HFFc6 (cell line): ENCODE results near the gene RANGRF. TPM values are rescaled to one million over a fixed set of nuclear protein-coding genes. Genes with fewer than 3 reads are reported as not detected.

Experiments
- DNase-seq: peaks from one replicate; pipeline ENCODE4 v3.0.0-alpha.2; 2018
- H3K27ac Mint-ChIP-seq: 2 replicates; pipeline ENCODE4 v1.8.0; 2020; ENCODE audit warnings: mild to moderate bottlenecking, mixed read lengths
- H3K27me3 Mint-ChIP-seq: 2 replicates; pipeline ENCODE4 v1.8.0; 2021; ENCODE audit warnings: mild to moderate bottlenecking, moderate library complexity, mixed read lengths; ENCODE audit not compliant: insufficient read depth
- H3K36me3 Mint-ChIP-seq: 2 replicates; pipeline ENCODE4 v1.8.0; 2021; ENCODE audit warnings: low read depth, mixed read lengths
- H3K4me1 Mint-ChIP-seq: 2 replicates; pipeline ENCODE4 v1.8.0; 2020; ENCODE audit warnings: low read depth, mixed read lengths
- H3K4me3 Mint-ChIP-seq: 2 replicates; pipeline ENCODE4 v1.8.0; 2020; ENCODE audit warnings: mild to moderate bottlenecking, moderate library complexity, mixed read lengths
- H3K9me3 Mint-ChIP-seq: 2 replicates; pipeline ENCODE4 v1.8.0; 2020; ENCODE audit warnings: mild to moderate bottlenecking, mixed read lengths
- total RNA-seq, 6 experiments: library from RNA; stranded (reverse); fragmentation: NEBNext Ultra II Directional; extraction: Animal tissue kit (Norgen Biotek cat#: 25700); gene quantifications; 2 replicates in 1 of 6; 3 replicates in 5 of 6; pipeline ENCODE4 v1.2.3, GENCODE V29; 2021
- TF ChIP-seq, protein P1 (sequence below): fragments of 200-600 bp; sonication (generic); IDR thresholded peaks from 2 replicates; pipeline ENCODE4 v1.5.0; 2021; ENCODE audit warnings: antibody characterized with exemption, mild to moderate bottlenecking

RANGRF gene
- total RNA-seq, 6 experiments from 2014 or later, result 27.8 to 32.2 (median 30.9) TPM

GRCh38 chr17:8256691-8257090, 31.8 kb upstream of the RANGRF start:
- no peaks in the 10 kb centered on the region for H3K9me3 Mint-ChIP-seq
- no peak for DNase-seq
- H3K4me1 Mint-ChIP-seq, result no peaks in the 10 kb centered on the region
- TF ChIP-seq, protein P1, sequence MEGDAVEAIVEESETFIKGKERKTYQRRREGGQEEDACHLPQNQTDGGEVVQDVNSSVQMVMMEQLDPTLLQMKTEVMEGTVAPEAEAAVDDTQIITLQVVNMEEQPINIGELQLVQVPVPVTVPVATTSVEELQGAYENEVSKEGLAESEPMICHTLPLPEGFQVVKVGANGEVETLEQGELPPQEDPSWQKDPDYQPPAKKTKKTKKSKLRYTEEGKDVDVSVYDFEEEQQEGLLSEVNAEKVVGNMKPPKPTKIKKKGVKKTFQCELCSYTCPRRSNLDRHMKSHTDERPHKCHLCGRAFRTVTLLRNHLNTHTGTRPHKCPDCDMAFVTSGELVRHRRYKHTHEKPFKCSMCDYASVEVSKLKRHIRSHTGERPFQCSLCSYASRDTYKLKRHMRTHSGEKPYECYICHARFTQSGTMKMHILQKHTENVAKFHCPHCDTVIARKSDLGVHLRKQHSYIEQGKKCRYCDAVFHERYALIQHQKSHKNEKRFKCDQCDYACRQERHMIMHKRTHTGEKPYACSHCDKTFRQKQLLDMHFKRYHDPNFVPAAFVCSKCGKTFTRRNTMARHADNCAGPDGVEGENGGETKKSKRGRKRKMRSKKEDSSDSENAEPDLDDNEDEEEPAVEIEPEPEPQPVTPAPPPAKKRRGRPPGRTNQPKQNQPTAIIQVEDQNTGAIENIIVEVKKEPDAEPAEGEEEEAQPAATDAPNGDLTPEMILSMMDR, result no peak
- H3K27ac Mint-ChIP-seq, result no peak overlapping the region
- H3K4me3 Mint-ChIP-seq, result no peak overlapping the region
- H3K36me3 Mint-ChIP-seq, result peaks cover 13% of the 10 kb centered on the region; the same call in 1 of the 2 replicates
- H3K27me3 Mint-ChIP-seq, result no peaks in the 10 kb centered on the region

GRCh38 chr17:8257801-8258200, 30.7 kb upstream of the RANGRF start:
- H3K4me3 Mint-ChIP-seq, result no peak overlapping the region
- no peaks in the 10 kb centered on the region for H3K27me3 Mint-ChIP-seq
- H3K36me3 Mint-ChIP-seq, result peaks cover 13% of the 10 kb centered on the region; the same call in 1 of the 2 replicates
- DNase-seq, result no peak
- H3K27ac Mint-ChIP-seq, result no peak overlapping the region
- H3K4me1 Mint-ChIP-seq, result no peaks in the 10 kb centered on the region
- TF ChIP-seq, protein P1, result no peak
- H3K9me3 Mint-ChIP-seq, result no peaks in the 10 kb centered on the region

DNA sequence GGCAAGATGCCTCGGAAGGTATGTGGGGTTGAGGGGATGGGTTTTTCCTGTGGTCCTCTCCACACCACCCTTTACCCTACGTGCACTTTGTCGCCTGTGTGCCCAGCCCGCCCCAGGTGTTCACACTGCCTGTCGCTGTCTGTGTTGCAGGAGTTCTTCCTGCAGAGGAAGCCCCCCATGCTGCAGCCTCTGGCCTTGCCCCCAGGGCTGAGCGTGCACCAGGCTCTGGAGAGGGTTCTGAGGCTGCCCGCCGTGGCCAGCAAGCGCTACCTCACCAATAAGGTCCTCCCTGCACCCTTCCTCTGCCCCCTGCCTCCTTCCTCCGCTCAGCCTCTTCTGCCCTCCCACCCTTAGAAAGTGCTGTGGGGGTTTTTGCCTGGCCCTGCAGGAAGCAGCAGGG, 24.1 kb upstream of the RANGRF start:
- no peaks in the 10 kb centered on the region for H3K4me1 Mint-ChIP-seq
- no peaks in the 10 kb centered on the region for H3K9me3 Mint-ChIP-seq
- peaks cover 9% of the 10 kb centered on the region; the same call in 1 of the 2 replicates for H3K36me3 Mint-ChIP-seq
- no peak overlapping the region for H3K4me3 Mint-ChIP-seq
- DNase-seq, result no peak
- no peak overlapping the region for H3K27ac Mint-ChIP-seq
- no peaks in the 10 kb centered on the region for H3K27me3 Mint-ChIP-seq
- TF ChIP-seq, protein P1, result no peak

GRCh38 chr17:8264836-8265542, 23.5 kb upstream of the RANGRF start:
- Mint-ChIP-seq H3K4me3 (no peak overlapping the region), H3K27ac (no peak overlapping the region), H3K4me1 (no peaks in the 10 kb centered on the region), H3K27me3 (no peaks in the 10 kb centered on the region), H3K9me3 (no peaks in the 10 kb centered on the region), H3K36me3 (peaks cover 9% of the 10 kb centered on the region; the same call in 1 of the 2 replicates)
- TF ChIP-seq, protein P1, result no peak
- no peak for DNase-seq

GRCh38 chr17:8266648-8267479, 21.6 kb upstream of the RANGRF start:
- Mint-ChIP-seq H3K4me1 (no peaks in the 10 kb centered on the region), H3K27ac (no peak overlapping the region), H3K4me3 (no peak overlapping the region), H3K36me3 (no peaks in the 10 kb centered on the region; the same call in 1 of the 2 replicates), H3K27me3 (no peaks in the 10 kb centered on the region; the same call in 1 of the 2 replicates), H3K9me3 (no peaks in the 10 kb centered on the region)
- TF ChIP-seq, protein P1, result no peak
- no peak for DNase-seq
